COLO829 (cell line): ENCODE data around the gene CAV3.

Source experiments
- DNase-seq: peaks from one replicate; pipeline ENCODE4 v3.0.0; 2012; ENCODE audit warnings: low spot score

The CAV3 gene

DNA sequence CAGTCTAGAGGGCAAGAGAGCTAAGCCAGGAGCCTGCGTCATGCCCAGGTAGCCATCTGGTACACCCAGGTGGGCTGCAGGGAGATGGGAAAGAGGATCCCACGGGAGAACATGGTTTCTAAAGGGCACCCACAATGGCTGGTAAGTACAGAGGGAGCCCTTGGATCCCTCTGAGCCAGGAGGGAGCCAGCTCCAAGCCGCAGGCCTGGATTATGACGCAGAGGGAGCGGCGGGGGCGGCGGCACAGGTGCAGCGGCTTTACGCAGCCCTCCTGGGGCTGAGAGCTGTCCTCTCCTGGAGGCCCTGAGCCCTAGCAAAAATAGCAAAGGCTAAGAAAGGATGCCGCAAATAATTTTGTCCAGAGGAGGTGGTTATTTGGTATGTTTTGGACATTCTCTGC, 2.8 kb downstream of the CAV3 start:
- DNase-seq: no peak

DNA sequence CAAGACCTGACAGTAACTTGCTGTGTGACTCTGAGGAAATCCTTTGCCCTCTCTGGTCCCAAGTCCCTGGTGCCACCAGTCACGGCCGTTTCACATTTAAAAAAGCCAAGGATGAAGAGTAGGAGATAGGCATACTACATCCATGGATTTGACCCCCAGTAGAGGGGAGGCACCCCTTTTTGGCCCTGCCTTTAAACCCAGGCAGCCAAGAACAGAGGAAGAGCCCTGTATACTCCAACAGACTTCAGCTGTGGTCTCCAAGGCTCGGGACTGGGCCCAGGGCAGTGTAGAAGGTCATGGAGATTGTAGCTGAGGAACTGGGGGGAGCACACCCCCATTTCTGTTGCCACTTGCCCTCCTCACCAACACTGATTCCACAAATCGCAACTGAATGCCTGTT, 3.7 kb downstream of the CAV3 start:
- DNase-seq: no peak

DNA sequence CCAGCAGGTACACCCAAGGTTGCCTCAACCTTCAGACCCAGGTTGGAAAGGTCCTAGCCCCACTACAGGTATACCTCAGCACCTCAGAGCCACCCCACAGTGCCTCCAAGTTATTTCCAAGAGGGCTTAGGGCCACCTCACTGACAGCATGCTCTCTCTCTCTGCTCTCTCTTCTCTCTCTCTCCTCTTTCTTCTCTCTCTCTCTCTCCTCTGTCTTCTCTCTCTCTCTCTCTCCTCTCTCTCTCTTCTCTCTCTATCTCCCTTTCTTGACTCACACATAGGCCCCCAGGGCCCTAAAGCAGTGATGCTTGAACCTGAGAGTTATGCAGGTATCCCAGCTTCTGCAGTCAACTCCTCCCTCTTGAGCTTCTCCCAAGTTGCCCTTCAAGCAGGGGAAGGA, 4.2 kb downstream of the CAV3 start:
- no peak for DNase-seq

DNA sequence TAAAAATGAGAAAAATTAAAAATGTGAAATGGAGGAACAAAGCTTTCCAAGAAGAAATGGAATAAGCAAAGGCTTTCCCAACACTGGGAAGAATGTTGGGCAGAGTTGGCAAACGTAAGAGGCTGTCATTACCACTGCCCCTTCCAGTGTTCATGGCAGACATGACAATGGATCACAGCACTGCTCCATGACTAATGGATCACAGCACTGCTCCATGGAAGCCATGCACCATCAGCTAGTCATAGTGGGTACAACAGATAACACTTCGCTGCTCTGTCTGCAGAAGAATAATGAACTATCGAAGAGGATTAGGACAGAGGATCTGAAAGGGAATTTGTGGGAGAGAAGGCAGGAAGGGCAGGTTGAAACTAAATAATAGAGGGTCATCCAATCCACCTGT, 5.0 kb downstream of the CAV3 start:
- DNase-seq: no peak

DNA sequence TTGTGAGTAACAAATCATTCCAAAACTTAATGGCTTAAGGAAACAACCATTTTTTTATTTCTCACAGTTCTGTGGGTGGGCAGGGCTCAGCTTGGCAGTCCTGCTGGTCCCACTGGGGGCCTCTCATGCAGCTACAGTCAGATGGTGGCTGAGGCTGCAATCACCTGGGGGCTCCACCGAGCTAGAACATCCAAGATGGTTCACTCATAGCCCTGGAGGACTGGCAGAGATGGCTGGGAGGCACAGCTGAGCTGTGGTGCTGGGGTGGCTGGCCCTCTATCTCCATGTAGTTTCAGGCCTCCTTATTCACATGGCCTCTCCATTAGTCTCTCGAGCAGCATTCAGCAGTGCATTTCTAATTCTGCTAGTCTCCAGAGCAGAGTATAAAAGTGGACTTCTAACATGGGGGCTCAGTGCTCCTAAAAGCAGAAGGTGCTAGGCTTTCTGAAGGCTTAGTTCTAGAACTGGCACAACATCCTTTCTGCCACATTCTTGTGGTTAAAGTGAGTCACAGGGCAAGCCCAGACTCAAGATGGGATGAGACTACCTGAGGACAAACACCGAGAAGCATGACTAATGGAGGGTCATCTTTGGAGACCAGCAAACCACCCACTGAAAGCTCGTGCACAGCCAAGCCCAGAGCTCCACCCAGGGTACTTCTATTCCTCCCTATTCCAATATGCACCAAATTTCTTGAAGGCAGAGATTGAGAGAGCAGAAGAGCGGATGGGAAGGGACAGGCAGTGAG, 6.3 kb downstream of the CAV3 start:
- DNase-seq: no peak

DNA sequence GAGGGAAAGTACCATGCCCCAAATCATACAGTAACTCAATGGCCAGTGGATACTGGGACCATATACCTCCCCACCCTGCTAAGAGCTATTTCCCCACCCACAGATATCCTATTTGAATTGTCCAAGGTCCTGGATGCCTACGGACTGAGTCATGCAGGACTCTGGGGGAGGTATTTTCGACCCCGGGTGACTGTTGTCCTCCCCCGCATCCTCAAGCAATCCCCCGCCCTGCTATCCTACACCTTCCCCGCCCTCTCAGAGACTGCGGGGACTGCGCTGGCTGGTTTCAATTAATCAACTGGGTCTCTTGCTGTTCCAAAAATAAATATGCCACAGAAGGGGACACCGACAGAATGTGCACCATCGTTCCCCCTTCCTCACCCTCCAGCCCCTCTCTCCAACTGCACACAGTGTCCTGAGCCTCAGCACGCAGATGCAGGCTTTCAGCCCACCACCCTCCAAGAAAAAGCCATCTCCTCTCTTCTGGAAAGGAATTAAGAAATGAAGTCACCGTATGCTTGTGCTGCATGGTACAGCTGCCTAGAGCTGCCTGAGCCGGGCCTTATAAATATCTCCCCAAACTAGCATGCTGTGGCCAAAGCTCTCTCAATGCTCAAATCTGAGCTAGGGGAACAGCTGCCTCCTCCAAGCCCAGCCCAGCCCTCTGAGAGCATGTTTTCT, 8.1 kb downstream of the CAV3 start:
- peak; percentile 12 for DNase-seq

DNA sequence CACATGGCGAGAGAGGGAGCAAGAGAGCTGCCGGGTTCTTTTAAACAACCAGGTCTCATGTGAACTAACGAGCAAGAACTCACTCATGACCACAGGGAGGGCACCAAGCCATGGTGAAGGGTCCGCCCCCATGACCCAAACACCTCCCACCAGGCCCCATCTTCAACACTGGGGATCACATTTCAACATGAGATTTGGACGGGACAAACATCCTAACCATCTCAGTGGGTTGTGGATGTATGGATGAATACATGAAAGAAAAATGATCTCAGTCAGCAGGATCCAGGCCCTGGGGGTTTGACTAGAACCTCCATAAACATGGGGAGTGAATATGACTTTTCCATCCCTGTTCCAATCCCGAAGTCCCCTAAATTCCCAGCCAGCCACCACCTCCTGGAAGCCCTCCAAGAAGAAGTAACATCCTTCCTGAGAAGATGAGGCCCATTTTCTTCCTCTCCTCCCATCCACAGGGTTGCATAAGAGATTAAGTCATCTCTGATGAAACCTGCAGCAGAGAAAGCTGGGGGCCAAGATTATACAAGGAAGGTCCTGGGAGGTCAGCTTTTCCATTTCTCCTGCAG, 9.5 kb downstream of the CAV3 start:
- no peak for DNase-seq

DNA sequence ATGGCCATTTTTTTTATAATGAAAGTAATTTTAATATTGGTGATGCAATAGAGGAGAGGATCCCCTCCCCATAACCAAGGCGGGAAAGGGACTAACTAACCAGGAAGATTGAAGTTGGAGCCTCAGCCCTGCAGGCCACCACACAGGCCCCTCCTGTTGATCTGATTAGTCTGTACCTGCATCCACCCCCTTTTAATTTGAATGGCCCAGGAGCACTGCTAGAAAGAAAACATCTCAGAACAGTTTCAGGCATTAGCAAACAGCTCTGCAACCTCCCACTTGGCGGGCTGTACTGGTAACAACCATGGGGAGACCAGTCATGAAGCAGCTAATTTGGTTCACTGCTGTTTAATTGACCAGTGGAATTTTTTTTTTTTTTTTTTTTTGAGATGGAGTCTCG, 10.3 kb downstream of the CAV3 start:
- no peak for DNase-seq

DNA sequence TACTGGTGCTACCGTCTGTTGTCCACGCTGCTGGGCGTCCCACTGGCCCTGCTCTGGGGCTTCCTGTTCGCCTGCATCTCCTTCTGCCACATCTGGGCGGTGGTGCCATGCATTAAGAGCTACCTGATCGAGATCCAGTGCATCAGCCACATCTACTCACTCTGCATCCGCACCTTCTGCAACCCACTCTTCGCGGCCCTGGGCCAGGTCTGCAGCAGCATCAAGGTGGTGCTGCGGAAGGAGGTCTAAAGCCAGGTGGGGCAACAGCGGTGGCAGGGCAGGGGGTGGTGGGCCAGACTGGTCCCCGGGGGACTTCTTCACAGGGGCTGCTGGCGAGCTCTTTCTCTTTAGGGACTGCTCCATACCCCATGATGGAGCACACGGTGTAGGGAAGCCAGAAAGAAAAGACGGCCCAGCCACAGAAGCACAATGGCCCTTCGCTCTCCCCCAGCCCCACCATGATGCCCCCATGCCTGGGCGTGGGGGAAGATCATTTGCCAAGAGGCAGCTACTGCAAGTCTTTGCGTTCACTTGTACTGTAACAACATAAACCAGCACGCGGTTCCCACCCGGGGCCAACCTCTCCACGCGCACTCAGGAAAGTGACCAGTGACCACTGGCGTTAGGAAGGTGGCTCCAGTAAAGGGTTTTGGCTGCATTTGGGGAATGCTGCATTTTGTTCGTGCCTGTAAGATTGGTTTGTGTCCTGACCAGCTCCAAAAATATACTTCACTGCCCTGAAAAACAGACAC, 12.2 kb downstream of the CAV3 start:
- DNase-seq: no peak

DNA sequence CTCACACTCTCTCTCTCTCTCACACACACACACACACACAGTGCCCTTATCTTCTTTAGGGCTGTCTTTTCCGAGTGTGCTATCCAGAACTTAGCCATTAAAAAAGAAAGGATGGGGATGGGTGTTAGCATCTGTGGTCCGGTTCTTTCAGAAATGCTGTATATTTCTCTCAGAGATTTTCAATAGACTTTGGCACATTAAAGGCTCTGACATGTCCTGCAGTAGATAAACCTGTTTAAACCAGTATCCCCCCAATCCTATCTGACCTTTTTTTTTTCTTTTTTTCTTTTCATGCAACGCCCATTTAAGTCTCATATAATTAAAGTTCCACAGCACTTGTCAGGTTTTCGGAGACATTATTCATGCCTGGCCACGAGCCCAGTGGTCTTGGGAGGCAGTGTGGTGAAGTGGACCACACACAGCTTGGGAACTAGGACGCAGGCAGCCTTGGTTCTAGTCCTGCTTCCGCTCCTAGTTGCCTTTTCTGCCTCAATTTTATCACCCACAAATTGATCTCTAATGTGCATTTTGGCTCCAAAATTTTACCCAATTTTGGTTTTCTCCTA, 13.3 kb downstream of the CAV3 start:
- DNase-seq: no peak

DNA sequence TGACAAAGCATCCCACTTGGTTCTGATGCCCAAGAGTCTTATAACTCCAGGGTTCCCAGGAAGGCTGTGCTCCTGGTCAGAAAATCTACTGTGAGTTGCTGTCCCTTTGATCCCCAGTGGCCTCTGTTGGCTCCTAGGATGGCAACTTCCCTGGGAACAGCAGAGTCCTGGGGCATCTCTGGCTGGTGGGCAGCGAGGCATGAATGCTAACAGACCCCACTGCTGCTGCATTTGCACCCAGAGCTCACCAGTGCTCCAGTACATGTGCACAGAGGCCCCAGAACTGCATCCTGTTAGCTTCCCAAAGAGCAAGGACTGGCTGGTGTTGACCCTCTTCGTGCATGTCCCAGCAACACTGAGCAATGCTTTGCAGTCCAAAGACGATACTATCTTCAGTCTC, 15.7 kb downstream of the CAV3 start:
- DNase-seq: no peak

DNA sequence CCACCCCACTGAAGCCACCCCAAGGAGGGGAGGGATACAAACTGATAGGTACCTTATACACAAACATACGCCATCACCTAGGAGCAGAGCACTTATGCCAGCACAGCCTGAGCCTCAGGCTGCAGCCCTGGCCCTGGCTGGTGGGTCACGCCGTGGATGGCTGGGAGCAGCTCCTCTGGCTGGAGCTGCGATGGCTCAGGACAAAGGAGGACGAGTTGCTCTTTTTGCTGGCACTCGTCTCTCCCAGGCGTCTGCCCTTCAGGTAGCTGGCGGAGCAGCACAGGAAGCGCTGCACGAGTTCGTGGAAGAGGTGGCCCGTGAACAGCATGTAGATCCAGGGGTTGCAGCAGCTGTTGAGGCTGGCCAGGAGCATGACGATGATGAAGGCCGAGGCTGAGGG, 19.2 kb downstream of the CAV3 start:
- no peak for DNase-seq

DNA sequence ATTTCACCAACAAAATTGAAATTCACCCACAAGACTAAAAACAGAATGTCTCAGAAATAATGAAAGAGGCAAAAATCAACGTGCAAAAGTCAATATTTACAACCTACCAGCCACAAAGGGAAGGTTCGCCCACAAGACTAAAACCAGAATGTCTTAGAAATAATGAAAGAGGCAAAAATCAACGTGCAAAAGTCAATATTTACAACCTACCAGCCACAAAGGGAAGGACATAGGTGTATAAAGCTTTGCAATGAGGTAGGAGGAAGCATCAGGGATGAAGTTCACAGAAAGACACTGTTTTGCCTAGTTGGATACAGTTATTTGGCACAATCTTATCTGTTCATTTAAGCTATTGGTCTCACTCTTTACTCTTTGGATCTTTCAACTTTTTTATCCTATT, 21.5 kb downstream of the CAV3 start:
- no peak for DNase-seq

DNA sequence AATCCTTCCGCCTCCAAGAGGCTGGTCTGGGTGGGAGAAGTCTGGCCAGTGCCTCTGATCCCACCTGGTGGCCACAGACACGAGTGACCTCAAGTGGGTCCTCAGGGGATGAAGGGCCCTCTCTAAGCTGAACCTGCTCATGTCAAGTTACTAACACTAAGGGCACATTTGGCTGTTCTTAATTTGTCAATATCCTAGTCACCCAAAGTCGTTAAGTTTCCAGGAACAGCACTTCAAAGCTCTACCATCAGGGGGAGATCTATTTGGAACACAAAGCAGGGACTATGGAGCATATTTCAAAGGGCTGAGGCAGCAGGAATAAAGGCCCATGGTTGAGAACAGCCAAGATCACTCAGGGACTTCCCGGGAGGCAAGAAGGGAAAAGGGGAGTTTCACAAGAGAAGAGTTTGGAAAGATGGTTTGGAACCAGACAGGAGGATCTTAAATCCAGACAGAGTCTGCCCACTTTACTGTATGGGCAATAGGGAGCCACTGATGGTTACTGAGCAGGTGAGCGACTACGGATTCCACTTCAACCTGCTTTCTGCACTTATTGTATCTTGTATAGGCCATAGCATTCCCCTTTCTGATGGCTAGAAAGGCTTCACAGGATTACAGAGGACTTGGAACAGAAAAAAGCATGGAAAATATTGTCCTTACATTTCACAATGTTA, 22.1 kb downstream of the CAV3 start:
- no peak for DNase-seq

DNA sequence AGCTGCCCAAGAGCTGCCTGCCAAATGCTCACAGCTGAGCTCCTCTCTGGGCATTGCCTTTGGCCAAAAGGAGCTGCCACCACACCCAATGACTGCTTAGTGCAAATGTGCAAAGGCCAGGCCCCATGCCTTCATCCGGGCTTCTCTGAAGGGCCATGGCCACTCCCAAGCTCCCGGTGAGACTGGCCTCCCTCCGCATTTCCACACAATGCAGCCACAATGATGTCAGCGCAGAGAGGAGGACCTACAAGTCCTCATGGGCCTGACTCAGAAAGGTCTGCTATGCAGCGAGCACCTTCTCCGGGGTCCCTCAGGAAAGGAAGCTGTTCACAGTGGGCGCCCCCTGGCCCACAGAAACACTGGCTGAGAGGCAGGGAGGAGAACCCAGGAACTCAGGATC, 23.1 kb downstream of the CAV3 start:
- DNase-seq: no peak

DNA sequence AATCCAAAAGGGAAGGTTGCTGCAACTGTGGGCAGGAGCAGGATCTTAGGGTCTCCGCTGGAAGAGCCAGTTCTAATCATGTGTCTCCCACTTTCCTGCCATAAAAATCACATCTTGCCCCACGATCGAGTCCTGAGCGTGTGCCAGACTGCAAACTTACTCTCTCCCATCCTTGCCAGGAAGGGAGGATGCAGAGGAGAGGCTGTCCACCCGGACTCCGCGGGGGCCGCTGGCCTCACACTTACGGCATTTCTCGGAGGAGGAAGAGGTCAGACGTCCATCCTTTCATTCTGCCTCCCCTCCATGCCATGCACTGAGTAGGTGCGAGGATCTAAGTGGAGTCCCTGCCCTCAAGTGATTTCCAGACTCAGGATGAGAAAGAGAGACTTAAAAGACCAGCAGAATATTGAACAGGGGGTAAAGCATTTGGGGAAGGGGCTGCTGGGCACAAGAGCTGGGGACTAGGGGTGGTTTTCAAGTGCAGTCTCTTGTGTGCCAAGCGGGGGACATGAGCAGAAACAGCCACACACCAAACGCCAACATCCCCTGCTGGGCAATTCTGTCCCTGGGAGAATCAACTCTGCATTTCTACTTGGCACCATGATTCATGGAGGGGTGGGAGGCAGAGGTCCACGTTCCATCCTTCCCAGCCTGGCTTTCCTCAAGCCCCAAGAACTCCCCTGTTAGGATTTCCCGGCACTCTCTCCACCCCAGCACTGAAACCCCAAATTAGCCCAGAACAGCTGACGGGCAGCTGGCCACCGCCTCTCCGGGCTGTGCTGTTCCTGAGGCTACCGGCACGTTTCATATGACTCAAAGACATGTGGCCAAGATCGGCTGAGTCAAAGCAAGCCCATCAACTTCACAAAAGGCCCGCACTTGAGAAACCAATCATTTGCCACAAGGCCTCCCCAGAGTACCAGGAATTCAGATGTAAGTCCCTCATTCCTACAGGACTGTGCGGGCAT, 24.2 kb downstream of the CAV3 start:
- DNase-seq: no peak

DNA sequence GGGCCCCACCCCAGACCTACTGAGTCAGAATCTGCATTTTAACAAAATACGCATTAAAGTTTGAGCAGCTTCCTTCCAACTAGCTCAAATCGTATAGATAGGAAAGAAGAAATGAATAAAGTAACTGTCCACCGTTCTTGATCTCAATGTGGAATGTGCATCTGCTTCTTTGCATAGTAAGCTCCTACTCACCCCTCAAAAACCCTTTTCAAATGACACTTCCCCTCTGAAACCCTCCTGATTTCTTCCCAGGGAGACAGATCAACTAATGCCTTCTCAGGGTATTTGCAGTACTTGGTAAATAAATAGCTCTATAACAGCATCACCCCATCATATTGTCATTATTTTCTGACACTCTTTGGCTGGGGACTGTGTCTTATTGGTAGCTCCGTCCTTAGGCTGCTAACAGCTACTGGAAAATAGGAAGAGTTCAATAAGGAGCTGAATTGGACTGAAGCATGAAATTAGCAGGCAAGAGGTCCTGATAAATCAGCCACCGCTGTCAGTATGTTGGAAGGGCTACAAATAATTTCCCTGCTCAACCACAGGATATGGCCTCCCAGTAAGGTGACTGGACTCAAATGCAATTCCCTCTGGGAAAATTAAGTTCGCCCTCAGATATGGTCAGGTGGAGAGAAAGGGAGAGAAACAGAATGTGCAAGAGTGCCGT, 25.6 kb downstream of the CAV3 start:
- no peak for DNase-seq

DNA sequence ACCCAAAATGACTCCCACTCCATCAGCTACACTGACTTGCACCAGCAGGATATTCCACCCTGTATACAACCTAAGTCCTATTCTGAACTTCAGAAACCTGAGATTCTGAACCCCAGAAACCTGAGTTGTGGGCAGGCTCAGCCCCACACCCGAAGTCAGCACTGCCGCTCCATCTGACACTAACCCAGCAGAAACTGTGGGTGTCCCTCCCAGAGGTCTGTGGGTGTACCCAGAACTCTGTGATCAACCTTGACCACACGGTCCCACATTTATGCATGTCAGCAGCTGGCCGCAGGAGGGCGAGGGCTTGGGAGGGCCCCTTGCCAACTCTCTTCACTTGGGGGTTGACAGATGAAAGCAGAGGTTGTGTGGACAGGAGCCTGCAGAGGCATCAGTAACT, 26.5 kb downstream of the CAV3 start:
- DNase-seq: no peak

DNA sequence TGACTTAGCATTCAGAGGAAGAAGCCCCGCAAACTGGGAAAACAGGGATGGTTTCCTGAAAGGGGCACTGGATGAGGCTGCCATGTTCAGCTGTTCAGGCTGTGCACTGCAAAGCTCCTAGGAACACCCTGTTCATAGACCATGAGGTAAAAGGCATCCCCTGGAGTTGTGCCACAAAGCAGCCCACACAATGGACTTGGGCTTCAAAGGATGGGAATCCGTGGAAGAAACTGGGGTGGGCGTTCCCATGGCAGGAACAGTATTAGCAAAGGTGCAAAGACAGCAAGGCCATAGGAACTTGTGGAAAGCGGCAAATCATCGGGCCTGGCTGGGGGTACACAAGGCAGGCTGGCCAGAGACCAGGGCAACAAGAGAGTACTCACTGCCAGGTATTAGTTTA, 26.9 kb downstream of the CAV3 start:
- DNase-seq: no peak

DNA sequence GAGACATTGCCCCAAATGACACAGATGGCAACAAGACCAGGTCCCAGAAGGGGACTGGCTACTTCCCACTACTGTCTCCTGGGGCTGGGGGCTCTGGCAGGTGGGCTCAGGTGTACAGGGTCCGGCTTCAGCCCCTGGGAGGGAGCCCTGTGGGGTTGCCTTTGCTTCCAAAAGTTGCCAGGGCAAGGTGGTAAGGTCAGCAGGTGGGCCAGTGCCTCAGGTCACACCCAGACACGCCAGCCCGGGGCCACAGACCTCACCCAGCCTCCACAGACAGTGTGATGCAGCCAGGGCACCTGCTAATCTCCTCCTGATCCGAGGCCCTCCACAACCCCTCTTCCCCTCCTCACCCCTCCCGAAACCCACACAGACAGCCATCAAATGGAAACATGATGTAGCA, 28.3 kb downstream of the CAV3 start:
- no peak for DNase-seq
